ENCODE data around the gene KANSL1.
A peak's percentile ranks its signal among the peaks of the same experiment; 100 is the strongest.
"Not testable (repeated sequence)": the region's sequence is repeated elsewhere in the genome, so short reads cannot be mapped to it uniquely, and the experiment has no call there.

KANSL1 gene

DNA sequence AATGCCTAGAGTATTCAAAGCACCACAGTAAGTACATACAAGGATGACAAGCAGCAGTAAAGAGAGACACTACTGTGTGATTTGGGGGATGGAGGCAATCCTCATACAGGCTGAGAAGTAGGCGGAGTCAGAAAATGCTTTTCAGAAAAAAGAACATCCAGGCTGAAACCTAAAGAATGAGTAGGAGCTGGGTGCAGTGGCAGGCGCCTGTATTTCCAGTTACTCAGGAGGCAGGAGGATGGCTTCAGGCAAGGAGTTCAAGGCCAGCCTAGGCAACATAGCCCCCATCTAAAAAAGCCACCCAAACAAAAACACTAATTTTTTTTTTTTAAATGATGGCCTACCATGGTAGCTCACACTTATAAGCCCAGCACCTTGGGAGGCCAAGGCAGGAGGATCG is 10.3 kb downstream of the KANSL1 start:
- Mint-ChIP-seq H3K9me3 (no peaks in the 10 kb centered on the region), H3K4me1 (ENCODE audit: low read depth) (peaks cover 94% of the 10 kb centered on the region), H3K36me3 (ENCODE audit: low read depth) (peaks cover 20% of the 10 kb centered on the region), H3K4me3 (no peak overlapping the region), H3K27me3 (no peaks in the 10 kb centered on the region), H3K27ac (peak overlapping the region; percentile 75)
- intact Hi-C loops (cut with micrococcal nuclease), result loop anchor here (10.0 kb wide), 2 partner anchors 138 to 178 kb away; no protein-coding TSS in a partner anchor

GRCh38 chr17:46181940-46182339 is 11.3 kb downstream of the KANSL1 start:
- Mint-ChIP-seq H3K36me3 (ENCODE audit: low read depth) (peaks cover 15% of the 10 kb centered on the region), H3K4me1 (ENCODE audit: low read depth) (peaks cover 92% of the 10 kb centered on the region), H3K9me3 (no peaks in the 10 kb centered on the region), H3K4me3 (no peak overlapping the region), H3K27me3 (no peaks in the 10 kb centered on the region), H3K27ac (no peak overlapping the region)
- intact Hi-C loops (cut with micrococcal nuclease), result loop anchor here (10.0 kb wide), 2 partner anchors 137 to 177 kb away; no protein-coding TSS in a partner anchor

GRCh38 chr17:46181316-46181715 is 11.9 kb downstream of the KANSL1 start:
- H3K4me1 Mint-ChIP-seq (ENCODE audit: low read depth), result peaks cover 94% of the 10 kb centered on the region
- not testable (repeated sequence) for H3K4me3 Mint-ChIP-seq, H3K27me3 Mint-ChIP-seq, H3K9me3 Mint-ChIP-seq
- peaks cover 12% of the 10 kb centered on the region for H3K36me3 Mint-ChIP-seq (ENCODE audit: low read depth)
- peak overlapping the region; percentile 34 for H3K27ac Mint-ChIP-seq
- intact Hi-C loops (cut with micrococcal nuclease), result loop anchor here (10.0 kb wide), 2 partner anchors 137 to 177 kb away; no protein-coding TSS in a partner anchor

DNA sequence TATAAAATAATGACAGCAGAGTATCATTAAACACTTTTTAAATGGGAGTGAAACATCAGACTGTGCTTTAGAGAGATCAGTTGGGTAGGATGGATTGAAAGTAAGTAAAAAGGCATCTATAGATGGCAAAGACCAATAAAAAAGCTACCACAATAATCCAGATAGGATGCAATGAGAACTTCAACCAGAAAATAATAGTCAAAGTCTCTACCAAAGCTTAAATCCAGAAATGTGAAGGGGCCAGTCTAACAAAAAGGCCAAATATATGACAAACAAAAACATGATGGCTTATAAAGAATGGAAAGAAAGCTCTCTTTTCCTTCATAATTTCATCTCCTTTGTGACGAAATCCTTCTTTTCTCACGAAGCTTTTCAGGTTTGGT is 12.3 kb downstream of the KANSL1 start:
- intact Hi-C loops (cut with micrococcal nuclease), result loop anchor here (10.0 kb wide), 2 partner anchors 136 to 176 kb away; no protein-coding TSS in a partner anchor
- H3K27me3 Mint-ChIP-seq, result no peaks in the 10 kb centered on the region
- no peaks in the 10 kb centered on the region for H3K9me3 Mint-ChIP-seq
- peak overlapping the region; percentile 34 for H3K27ac Mint-ChIP-seq
- peaks cover 12% of the 10 kb centered on the region for H3K36me3 Mint-ChIP-seq (ENCODE audit: low read depth)
- peaks cover 94% of the 10 kb centered on the region for H3K4me1 Mint-ChIP-seq (ENCODE audit: low read depth)
- no peak overlapping the region for H3K4me3 Mint-ChIP-seq

- H3K36me3 Mint-ChIP-seq (ENCODE audit: low read depth), result peaks cover 14% of the 10 kb centered on the region
- not testable (repeated sequence) for H3K9me3 Mint-ChIP-seq, H3K27ac Mint-ChIP-seq, H3K27me3 Mint-ChIP-seq, H3K4me3 Mint-ChIP-seq
- peaks cover 90% of the 10 kb centered on the region for H3K4me1 Mint-ChIP-seq (ENCODE audit: low read depth)
- intact Hi-C loops (cut with micrococcal nuclease), result loop anchor here (10.0 kb wide), 2 partner anchors 136 to 176 kb away; no protein-coding TSS in a partner anchor
Observed at GRCh38 chr17:46180185-46180891, 12.9 kb downstream of the KANSL1 start.

GRCh38 chr17:46179375-46179999 is 13.7 kb downstream of the KANSL1 start:
- intact Hi-C loops (cut with micrococcal nuclease), result no loop called here
- Mint-ChIP-seq H3K9me3 (no peaks in the 10 kb centered on the region), H3K27ac (peak overlapping the region; percentile 54), H3K4me1 (ENCODE audit: low read depth) (peaks cover 83% of the 10 kb centered on the region), H3K4me3 (peak overlapping the region; percentile 2), H3K27me3 (no peaks in the 10 kb centered on the region), H3K36me3 (ENCODE audit: low read depth) (peaks cover 18% of the 10 kb centered on the region)

DNA sequence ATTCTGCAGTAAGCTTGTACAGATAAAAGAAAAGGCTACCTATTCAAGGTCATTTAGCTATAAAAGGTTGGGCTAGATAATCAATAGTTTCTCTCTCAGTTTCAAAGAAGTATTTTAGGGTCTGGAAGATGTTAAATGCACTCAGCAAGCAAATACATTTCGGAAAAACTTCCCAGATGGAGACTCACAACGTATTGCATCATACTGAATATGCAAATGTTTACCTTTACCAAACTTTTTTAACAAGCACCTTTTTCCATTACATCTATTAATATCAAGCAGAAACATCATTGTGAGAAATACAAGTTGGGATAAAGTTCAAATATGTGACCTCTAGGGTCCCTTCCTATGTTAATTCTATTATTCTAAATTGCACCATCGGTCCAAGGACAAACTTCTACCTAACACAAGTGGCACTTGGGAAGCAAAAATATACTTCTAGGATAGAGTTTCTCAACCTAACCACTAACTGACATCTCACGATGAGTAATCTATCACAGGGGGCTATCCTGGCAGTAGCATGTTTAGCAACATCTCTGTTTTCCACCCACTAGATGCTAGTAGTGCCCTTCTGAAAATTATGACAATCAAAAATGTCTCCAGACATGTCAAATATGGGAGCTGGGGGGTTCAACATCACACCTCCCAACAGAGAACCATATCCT is 14.5 kb downstream of the KANSL1 start:
- peak overlapping the region; percentile 54 for H3K27ac Mint-ChIP-seq
- H3K4me3 Mint-ChIP-seq, result no peak overlapping the region
- no peaks in the 10 kb centered on the region for H3K27me3 Mint-ChIP-seq
- H3K36me3 Mint-ChIP-seq (ENCODE audit: low read depth), result peaks cover 16% of the 10 kb centered on the region
- intact Hi-C loops (cut with micrococcal nuclease), result no loop called here
- H3K4me1 Mint-ChIP-seq (ENCODE audit: low read depth), result peaks cover 83% of the 10 kb centered on the region
- no peaks in the 10 kb centered on the region for H3K9me3 Mint-ChIP-seq

DNA sequence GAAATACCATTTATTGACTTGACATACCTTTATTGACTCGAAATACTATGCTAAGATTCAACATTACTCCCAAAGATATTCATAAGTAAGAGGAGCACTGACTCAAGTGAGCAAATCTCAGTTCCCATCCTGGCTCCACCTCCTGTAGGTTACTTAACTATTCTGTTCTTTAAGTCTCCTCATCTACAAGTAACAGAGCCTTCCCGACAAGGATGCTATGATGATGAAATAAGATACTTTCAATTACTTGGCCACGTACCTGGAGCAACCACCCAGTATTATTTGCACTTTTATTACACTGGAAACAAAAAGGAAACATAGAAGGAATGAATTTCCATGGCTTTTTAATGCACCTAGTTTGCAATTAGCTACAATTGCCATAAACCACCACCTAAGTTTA is 16.3 kb downstream of the KANSL1 start:
- no peak overlapping the region for H3K4me3 Mint-ChIP-seq

GRCh38 chr17:46175891-46176290 is 17.3 kb downstream of the KANSL1 start:
- no peaks in the 10 kb centered on the region for H3K27me3 Mint-ChIP-seq
- no peak overlapping the region for H3K4me3 Mint-ChIP-seq
- H3K4me1 Mint-ChIP-seq (ENCODE audit: low read depth), result peaks cover 73% of the 10 kb centered on the region
- no peaks in the 10 kb centered on the region for H3K9me3 Mint-ChIP-seq
- no peak overlapping the region for H3K27ac Mint-ChIP-seq
- H3K36me3 Mint-ChIP-seq (ENCODE audit: low read depth), result peaks cover 20% of the 10 kb centered on the region
- intact Hi-C loops (cut with micrococcal nuclease), result no loop called here

More for the DNA sequence above, 16.3 kb downstream of the KANSL1 start:
- intact Hi-C loops (cut with micrococcal nuclease), result no loop called here
- no peak overlapping the region for H3K27ac Mint-ChIP-seq
- peaks cover 9% of the 10 kb centered on the region for H3K36me3 Mint-ChIP-seq (ENCODE audit: low read depth)
- H3K4me1 Mint-ChIP-seq (ENCODE audit: low read depth), result peaks cover 80% of the 10 kb centered on the region
- H3K9me3 Mint-ChIP-seq, result no peaks in the 10 kb centered on the region
- H3K27me3 Mint-ChIP-seq, result no peaks in the 10 kb centered on the region

- Mint-ChIP-seq H3K4me1 (ENCODE audit: low read depth) (peaks cover 58% of the 10 kb centered on the region), H3K4me3 (no peak overlapping the region), H3K9me3 (no peaks in the 10 kb centered on the region), H3K27ac (no peak overlapping the region), H3K27me3 (no peaks in the 10 kb centered on the region), H3K36me3 (ENCODE audit: low read depth) (peaks cover 47% of the 10 kb centered on the region)
- intact Hi-C loops (cut with micrococcal nuclease), result no loop called here
Observed at GRCh38 chr17:46173153-46173552, 20.1 kb downstream of the KANSL1 start.

- Mint-ChIP-seq H3K27ac (no peak overlapping the region), H3K4me1 (ENCODE audit: low read depth) (peaks cover 56% of the 10 kb centered on the region), H3K27me3 (no peaks in the 10 kb centered on the region), H3K4me3 (no peak overlapping the region), H3K36me3 (ENCODE audit: low read depth) (peaks cover 58% of the 10 kb centered on the region), H3K9me3 (no peaks in the 10 kb centered on the region)
- intact Hi-C loops (cut with micrococcal nuclease), result no loop called here
Observed at GRCh38 chr17:46171939-46172338, 21.3 kb downstream of the KANSL1 start.

GRCh38 chr17:46170639-46171429 is 22.4 kb downstream of the KANSL1 start:
- Mint-ChIP-seq H3K4me3 (no peak overlapping the region), H3K4me1 (ENCODE audit: low read depth) (peaks cover 48% of the 10 kb centered on the region), H3K27me3 (no peaks in the 10 kb centered on the region), H3K27ac (no peak overlapping the region), H3K9me3 (no peaks in the 10 kb centered on the region), H3K36me3 (ENCODE audit: low read depth) (peaks cover 67% of the 10 kb centered on the region)
- intact Hi-C loops (cut with micrococcal nuclease), result no loop called here

- H3K4me3 Mint-ChIP-seq, result no peak overlapping the region
- H3K36me3 Mint-ChIP-seq (ENCODE audit: low read depth), result peaks cover 70% of the 10 kb centered on the region
- peaks cover 54% of the 10 kb centered on the region for H3K4me1 Mint-ChIP-seq (ENCODE audit: low read depth)
- H3K27ac Mint-ChIP-seq, result no peak overlapping the region
- no peaks in the 10 kb centered on the region for H3K9me3 Mint-ChIP-seq
- H3K27me3 Mint-ChIP-seq, result no peaks in the 10 kb centered on the region
- intact Hi-C loops (cut with micrococcal nuclease), result no loop called here
Observed at GRCh38 chr17:46169913-46170638, 23.2 kb downstream of the KANSL1 start.
